Fibroblast of lung (primary cell): ENCODE measurements around the gene GCHFR. TPM values are rescaled to one million over a fixed set of nuclear protein-coding genes. Genes with fewer than 3 reads are reported as not detected.

Experiments
- DNase-seq, 2 donors: peaks; one replicate each; pipeline versions ENCODE4 v3.0.0 to v3.0.0-alpha.2; 2010; ENCODE audit warnings: low read depth in 2 of 2
- H2AFZ ChIP-seq: 2 replicates; pipeline ENCODE4 v1.5.1; 2012; ENCODE audit warnings: low read length, control low read depth, inconsistent platforms
- H3K27ac ChIP-seq: 2 replicates; pipeline ENCODE4 v1.5.1; 2011; ENCODE audit warnings: low read length, control low read depth; ENCODE audit not compliant: insufficient read depth
- H3K27me3 ChIP-seq: 2 replicates; pipeline ENCODE4 v1.5.1; 2011; ENCODE audit warnings: mild to moderate bottlenecking, low read length; ENCODE audit not compliant: control insufficient read depth, insufficient read depth
- H3K36me3 ChIP-seq: 2 replicates; pipeline ENCODE4 v1.5.1; 2011; ENCODE audit warnings: low read length; ENCODE audit not compliant: control insufficient read depth, insufficient read depth
- H3K4me1 ChIP-seq: 2 replicates; pipeline ENCODE4 v1.5.1; 2011; ENCODE audit warnings: low read length; ENCODE audit not compliant: control insufficient read depth, insufficient read depth; ENCODE audit errors: extremely low read depth
- H3K4me2 ChIP-seq: 2 replicates; pipeline ENCODE4 v1.5.1; 2011; ENCODE audit warnings: low read length, control low read depth; ENCODE audit not compliant: insufficient read depth; ENCODE audit errors: extremely low read depth
- H3K4me3 ChIP-seq, 4 experiments: fragments of 200-600 bp in 1 of 4; sonication (generic) in 1 of 4; replicated peaks in 1 of 4; 2 replicates each; pipeline ENCODE4 v1.5.1; 2011 to 2016; ENCODE audit warnings: low read length in 4 of 4, low read depth in 3 of 4, mild to moderate bottlenecking in 3 of 4, control low read depth in 2 of 4, inconsistent platforms in 1 of 4, mixed read lengths in 1 of 4; ENCODE audit not compliant: insufficient read depth in 1 of 4; ENCODE audit errors: control extremely low read depth in 1 of 4
- H3K79me2 ChIP-seq: 2 replicates; pipeline ENCODE4 v1.5.1; 2012; ENCODE audit warnings: mild to moderate bottlenecking, low read length, inconsistent platforms; ENCODE audit not compliant: control insufficient read depth, insufficient read depth
- H3K9ac ChIP-seq: 2 replicates; pipeline ENCODE4 v1.5.1; 2011; ENCODE audit warnings: mild to moderate bottlenecking, low read length, control low read depth; ENCODE audit not compliant: insufficient read depth
- H3K9me3 ChIP-seq: 2 replicates; pipeline ENCODE4 v1.5.1; 2012; ENCODE audit warnings: low read depth, low read length; ENCODE audit not compliant: control insufficient read depth, insufficient read depth
- H4K20me1 ChIP-seq: 2 replicates; pipeline ENCODE4 v1.5.1; 2011; ENCODE audit warnings: low read length; ENCODE audit not compliant: control insufficient read depth, insufficient read depth; ENCODE audit errors: extremely low read depth
- EZH2 ChIP-seq: IDR thresholded peaks from 2 replicates; pipeline ENCODE4 v1.5.1; 2012; ENCODE audit warnings: low read length, control low read depth, mild to moderate bottlenecking; ENCODE audit errors: missing control alignments
- polyA plus RNA-seq, 2 donors: library from polyadenylated mRNA; depleted of rRNA in 1 of 2; stranded (reverse) in 1 of 2; unstranded in 1 of 2; fragments of >200 nt; gene quantifications; 2 replicates each; pipeline ENCODE4 v1.2.1, GENCODE V29; 2011 to 2012; ENCODE audit warnings: missing spikeins in 1 of 2
- total RNA-seq: library from RNA; depleted of rRNA; stranded (reverse); fragments of >200 nt; gene quantifications from 2 replicates; pipeline ENCODE4 v1.2.1, GENCODE V29; 2014
- TF ChIP-seq, protein P1 (sequence below), 2 donors: IDR thresholded peaks in 1 of 2; conservative IDR thresholded peaks in 1 of 2; 1 replicate in 1 of 2; 2 replicates in 1 of 2; pipeline ENCODE4 v1.5.1; 2011 to 2012; ENCODE audit warnings: low read length in 2 of 2, control low read depth in 1 of 2, inconsistent platforms in 1 of 2, low read depth in 1 of 2, mild to moderate bottlenecking in 1 of 2

Gene GCHFR
- total and polyA plus RNA-seq, 2 donors (not counting 1 experiment from before 2014, with no cell fraction given) = 1.6 to 2.5 TPM

DNA sequence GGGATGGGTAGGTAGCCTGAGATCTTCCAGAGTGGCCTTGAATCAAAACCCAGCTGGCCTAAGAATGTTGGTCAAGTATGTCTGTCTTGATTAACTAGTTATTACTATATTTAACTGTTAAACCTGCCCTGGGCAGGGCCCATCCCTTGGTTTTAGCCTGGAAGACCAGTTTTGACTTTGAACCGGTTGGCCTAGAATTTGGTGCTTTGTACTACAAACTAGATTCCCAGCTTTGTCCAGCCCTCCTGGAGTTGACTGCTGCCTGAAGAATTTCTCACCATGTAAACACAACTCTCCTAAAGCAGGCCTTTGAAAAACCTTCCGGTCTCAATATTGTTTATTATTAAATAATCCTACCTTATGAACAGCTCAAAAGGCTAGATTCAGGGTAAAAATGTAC lies 21.9 kb downstream of the GCHFR start:
- no peaks in the 10 kb centered on the region for H3K27me3 ChIP-seq
- DNase-seq = no peak
- H3K4me3 ChIP-seq = no peak overlapping the region
- H3K27ac ChIP-seq = no peak overlapping the region
- H3K4me1 ChIP-seq = peaks cover 8% of the 10 kb centered on the region
- H2AFZ ChIP-seq = no peak overlapping the region
- no peaks in the 10 kb centered on the region for H3K9me3 ChIP-seq
- no peaks in the 10 kb centered on the region for H4K20me1 ChIP-seq
- TF ChIP-seq, protein P1, sequence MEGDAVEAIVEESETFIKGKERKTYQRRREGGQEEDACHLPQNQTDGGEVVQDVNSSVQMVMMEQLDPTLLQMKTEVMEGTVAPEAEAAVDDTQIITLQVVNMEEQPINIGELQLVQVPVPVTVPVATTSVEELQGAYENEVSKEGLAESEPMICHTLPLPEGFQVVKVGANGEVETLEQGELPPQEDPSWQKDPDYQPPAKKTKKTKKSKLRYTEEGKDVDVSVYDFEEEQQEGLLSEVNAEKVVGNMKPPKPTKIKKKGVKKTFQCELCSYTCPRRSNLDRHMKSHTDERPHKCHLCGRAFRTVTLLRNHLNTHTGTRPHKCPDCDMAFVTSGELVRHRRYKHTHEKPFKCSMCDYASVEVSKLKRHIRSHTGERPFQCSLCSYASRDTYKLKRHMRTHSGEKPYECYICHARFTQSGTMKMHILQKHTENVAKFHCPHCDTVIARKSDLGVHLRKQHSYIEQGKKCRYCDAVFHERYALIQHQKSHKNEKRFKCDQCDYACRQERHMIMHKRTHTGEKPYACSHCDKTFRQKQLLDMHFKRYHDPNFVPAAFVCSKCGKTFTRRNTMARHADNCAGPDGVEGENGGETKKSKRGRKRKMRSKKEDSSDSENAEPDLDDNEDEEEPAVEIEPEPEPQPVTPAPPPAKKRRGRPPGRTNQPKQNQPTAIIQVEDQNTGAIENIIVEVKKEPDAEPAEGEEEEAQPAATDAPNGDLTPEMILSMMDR (conservative IDR thresholded peaks at IDR 0.05 in 1 of 2, IDR thresholded peaks at IDR 0.05 in 1 of 2; ENCODE audit: low read depth in 1 of 2, low read length in 2 of 2) = no peak
- no peak for TF ChIP-seq EZH2
- no peaks in the 10 kb centered on the region for H3K36me3 ChIP-seq
- H3K4me2 ChIP-seq = no peak overlapping the region
- no peak overlapping the region for H3K9ac ChIP-seq
- H3K79me2 ChIP-seq = peaks cover 4% of the 10 kb centered on the region

DNA sequence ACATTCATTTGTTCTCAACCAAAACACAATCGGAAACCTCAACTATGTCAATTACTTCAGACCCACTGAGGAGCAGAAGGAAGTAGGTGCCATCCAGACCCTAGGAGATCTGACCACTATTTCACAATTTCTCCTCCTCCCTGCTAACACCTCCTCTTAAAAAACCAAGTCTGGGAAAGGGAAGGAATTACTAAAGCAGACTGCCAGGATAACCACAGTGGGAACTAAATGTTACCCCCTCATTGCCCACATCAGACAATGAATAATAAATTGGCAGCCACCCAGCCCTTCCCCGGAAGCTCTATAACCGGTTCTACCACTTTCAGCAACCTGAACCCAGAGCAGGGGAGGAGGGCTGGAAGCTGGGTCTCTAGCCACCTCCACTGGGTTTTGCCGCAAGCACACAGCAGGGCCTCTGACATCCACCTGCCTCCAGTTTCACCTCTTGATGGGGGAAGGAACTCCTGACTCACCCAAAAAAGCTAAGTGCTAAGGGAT lies 23.5 kb downstream of the GCHFR start:
- Histone ChIP-seq H3K27me3 (no peaks in the 10 kb centered on the region), H3K4me3 (no peak overlapping the region), H3K27ac (no peak overlapping the region), H3K79me2 (peaks cover 5% of the 10 kb centered on the region), H3K36me3 (no peaks in the 10 kb centered on the region), H4K20me1 (no peaks in the 10 kb centered on the region), H3K4me2 (no peak overlapping the region), H3K4me1 (peaks cover 8% of the 10 kb centered on the region), H3K9me3 (no peaks in the 10 kb centered on the region), H3K9ac (no peak overlapping the region), H2AFZ (no peak overlapping the region)
- TF ChIP-seq, protein P1 (conservative IDR thresholded peaks at IDR 0.05 in 1 of 2, IDR thresholded peaks at IDR 0.05 in 1 of 2; ENCODE audit: low read depth in 1 of 2, low read length in 2 of 2) = no peak
- no peak for TF ChIP-seq EZH2
- DNase-seq = peak; percentile 57 to 91

DNA sequence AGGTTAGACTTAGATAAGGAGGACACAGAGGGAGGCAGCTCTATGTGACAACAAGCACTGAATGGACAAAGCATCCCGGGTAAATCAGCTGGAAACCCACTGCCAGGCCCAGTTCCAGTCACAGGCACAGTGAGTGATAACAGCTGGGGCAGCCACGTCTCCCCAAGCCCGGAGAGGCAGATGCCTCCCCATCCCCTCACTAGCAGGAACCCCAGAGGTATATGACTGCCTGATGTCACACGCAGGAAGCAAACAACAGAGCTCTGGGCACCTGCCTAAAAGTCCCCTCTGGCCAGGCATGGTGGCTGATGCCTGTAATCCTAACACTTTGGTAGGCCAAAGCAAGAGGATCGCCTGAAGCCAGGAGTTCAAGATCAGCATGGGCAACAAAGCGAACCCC lies 24.1 kb downstream of the GCHFR start:
- Histone ChIP-seq H3K9ac (no peak overlapping the region), H3K4me1 (peaks cover 8% of the 10 kb centered on the region), H3K36me3 (no peaks in the 10 kb centered on the region), H4K20me1 (no peaks in the 10 kb centered on the region), H3K4me3 (no peak overlapping the region), H3K9me3 (no peaks in the 10 kb centered on the region), H3K27ac (no peak overlapping the region), H3K4me2 (no peak overlapping the region), H3K79me2 (peaks cover 8% of the 10 kb centered on the region), H2AFZ (no peak overlapping the region), H3K27me3 (no peaks in the 10 kb centered on the region)
- TF ChIP-seq, protein P1 (conservative IDR thresholded peaks at IDR 0.05 in 1 of 2, IDR thresholded peaks at IDR 0.05 in 1 of 2; ENCODE audit: low read depth in 1 of 2, low read length in 2 of 2) = no peak
- no peak for DNase-seq
